Tibial artery (tissue), 4 donors: ENCODE results near the gene NTM.

Source experiments
- DNase-seq, 2 donors: peaks; one replicate each; pipeline ENCODE4 v3.0.0-alpha.2; 2019
- H3K27ac ChIP-seq, 2 donors: fragments of 200-600 bp; sonication (generic) in 1 of 2; 1 replicate in 1 of 2; 2 replicates in 1 of 2; pipeline ENCODE4 v1.5.1; 2018 to 2019; ENCODE audit warnings: mild to moderate bottlenecking in 1 of 2
- H3K27me3 ChIP-seq, 2 donors: fragments of 200-600 bp; sonication (generic) in 1 of 2; one replicate each; pipeline versions ENCODE4 v1.5.1 to v1.6.0; 2016 to 2019
- H3K36me3 ChIP-seq, 3 donors: fragments of 200-600 bp; sonication (generic) in 2 of 3; one replicate each; pipeline ENCODE4 v1.5.1; 2016 to 2019; ENCODE audit warnings: mild to moderate bottlenecking in 2 of 3
- H3K4me1 ChIP-seq, 4 donors: fragments of 200-600 bp; sonication (generic) in 2 of 4; 1 replicate in 3 of 4; 2 replicates in 1 of 4; pipeline ENCODE4 v1.5.1; 2016 to 2019
- H3K4me3 ChIP-seq, 2 donors: fragments of 200-600 bp; sonication (generic) in 1 of 2; 1 replicate in 1 of 2; 2 replicates in 1 of 2; pipeline ENCODE4 v1.5.1; 2018 to 2019; ENCODE audit warnings: mild to moderate bottlenecking in 2 of 2
- H3K9me3 ChIP-seq, 3 donors: fragments of 200-600 bp; sonication (generic) in 1 of 3; one replicate each; pipeline ENCODE4 v1.5.1; 2016 to 2019
- intact Hi-C: fragments of 100-400 bp; cut with DNase I; formaldehyde crosslinking; loops from one replicate; pipeline ENCODE4 v1.15.0; 2023; ENCODE audit warnings: low total_unique reads
- TF ChIP-seq, protein P1 (sequence below), 2 experiments: fragments of 200-600 bp in 1 of 2; fragments of 450-650 bp in 1 of 2; IDR thresholded peaks; one replicate each; pipeline ENCODE4 v1.5.1; 2017 to 2019; ENCODE audit warnings: antibody characterized with exemption in 2 of 2, mild to moderate bottlenecking in 1 of 2, moderate library complexity in 1 of 2

Gene NTM

DNA sequence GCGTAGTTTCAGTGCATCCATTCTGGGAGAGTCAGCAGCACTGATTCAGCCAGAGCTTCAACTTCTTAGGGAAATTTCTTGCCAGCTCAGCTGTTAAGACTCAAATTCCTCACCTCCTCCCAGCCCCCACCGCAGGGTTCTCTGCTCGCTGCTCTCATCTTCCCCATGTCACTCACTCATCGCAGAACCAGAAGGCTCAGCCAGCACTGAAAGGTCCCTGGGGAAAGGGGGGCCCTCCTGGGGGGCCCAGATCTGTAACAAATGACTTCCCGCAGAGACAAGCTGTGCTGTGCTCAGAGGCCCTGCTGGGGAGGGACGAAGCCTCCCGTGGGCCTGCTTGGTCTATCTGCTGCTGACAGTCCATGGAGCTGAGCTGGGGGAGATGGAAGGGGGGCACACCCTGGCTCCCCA, 220.6 kb downstream of the NTM start:
- no peak for DNase-seq
- intact Hi-C loops = no loop called here
- Histone ChIP-seq H3K27ac (no peak overlapping the region), H3K36me3 (no peaks in the 10 kb centered on the region), H3K4me1 (no peaks in the 10 kb centered on the region), H3K9me3 (no peaks in the 10 kb centered on the region), H3K27me3 (no peaks in the 10 kb centered on the region), H3K4me3 (no peak overlapping the region)
- TF ChIP-seq, protein P1, sequence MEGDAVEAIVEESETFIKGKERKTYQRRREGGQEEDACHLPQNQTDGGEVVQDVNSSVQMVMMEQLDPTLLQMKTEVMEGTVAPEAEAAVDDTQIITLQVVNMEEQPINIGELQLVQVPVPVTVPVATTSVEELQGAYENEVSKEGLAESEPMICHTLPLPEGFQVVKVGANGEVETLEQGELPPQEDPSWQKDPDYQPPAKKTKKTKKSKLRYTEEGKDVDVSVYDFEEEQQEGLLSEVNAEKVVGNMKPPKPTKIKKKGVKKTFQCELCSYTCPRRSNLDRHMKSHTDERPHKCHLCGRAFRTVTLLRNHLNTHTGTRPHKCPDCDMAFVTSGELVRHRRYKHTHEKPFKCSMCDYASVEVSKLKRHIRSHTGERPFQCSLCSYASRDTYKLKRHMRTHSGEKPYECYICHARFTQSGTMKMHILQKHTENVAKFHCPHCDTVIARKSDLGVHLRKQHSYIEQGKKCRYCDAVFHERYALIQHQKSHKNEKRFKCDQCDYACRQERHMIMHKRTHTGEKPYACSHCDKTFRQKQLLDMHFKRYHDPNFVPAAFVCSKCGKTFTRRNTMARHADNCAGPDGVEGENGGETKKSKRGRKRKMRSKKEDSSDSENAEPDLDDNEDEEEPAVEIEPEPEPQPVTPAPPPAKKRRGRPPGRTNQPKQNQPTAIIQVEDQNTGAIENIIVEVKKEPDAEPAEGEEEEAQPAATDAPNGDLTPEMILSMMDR (IDR thresholded peaks at IDR 0.05) = no peak

DNA sequence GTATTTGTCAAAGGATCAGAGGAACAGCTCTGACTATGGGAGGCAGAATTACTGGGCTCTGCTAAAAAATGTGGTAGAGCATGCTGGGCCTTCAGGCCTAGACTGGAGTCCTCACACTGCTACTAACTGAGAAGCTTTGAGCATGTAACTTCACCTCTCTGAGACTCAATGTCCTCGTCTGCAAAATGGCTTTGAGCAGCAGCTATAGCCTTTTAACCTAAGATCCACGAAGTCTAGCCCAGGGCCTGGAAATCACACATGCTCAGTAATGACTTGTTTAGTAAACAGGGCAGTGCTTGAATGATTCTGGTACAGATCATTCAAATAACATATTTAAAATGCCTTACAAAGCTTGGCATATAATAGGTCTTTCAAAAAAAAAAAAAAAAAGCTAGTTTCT, 221.7 kb downstream of the NTM start:
- Histone ChIP-seq H3K4me3 (no peak overlapping the region), H3K9me3 (no peaks in the 10 kb centered on the region), H3K27me3 (no peaks in the 10 kb centered on the region), H3K36me3 (no peaks in the 10 kb centered on the region), H3K27ac (no peak overlapping the region), H3K4me1 (no peaks in the 10 kb centered on the region)
- intact Hi-C loops = no loop called here
- no peak for DNase-seq
- TF ChIP-seq, protein P1 (IDR thresholded peaks at IDR 0.05) = no peak

DNA sequence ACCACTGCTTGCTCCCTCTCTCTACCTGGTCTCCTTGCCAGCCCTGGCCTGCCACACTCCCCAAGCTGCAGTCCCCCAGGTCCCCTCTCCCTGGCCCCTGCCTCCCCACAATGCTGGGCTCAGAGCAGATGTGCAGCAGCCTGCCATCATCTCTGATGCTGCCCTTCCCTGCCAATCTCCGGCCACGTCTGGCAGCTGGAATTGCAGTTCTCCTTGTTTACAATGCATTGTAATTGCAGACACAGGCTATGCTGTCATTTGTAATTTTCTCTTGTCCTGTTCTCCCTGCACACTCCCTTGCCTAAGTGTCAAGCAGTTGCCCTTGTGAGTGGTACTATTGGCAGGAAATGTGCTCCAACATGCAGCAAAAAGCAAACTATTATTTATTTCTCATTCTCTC, 222.3 kb downstream of the NTM start:
- no peaks in the 10 kb centered on the region for H3K27me3 ChIP-seq
- no peak for DNase-seq
- H3K4me1 ChIP-seq = no peaks in the 10 kb centered on the region
- no peaks in the 10 kb centered on the region for H3K36me3 ChIP-seq
- TF ChIP-seq, protein P1 (IDR thresholded peaks at IDR 0.05) = no peak
- intact Hi-C loops = no loop called here
- H3K4me3 ChIP-seq = no peak overlapping the region
- H3K9me3 ChIP-seq = no peaks in the 10 kb centered on the region
- no peak overlapping the region for H3K27ac ChIP-seq

DNA sequence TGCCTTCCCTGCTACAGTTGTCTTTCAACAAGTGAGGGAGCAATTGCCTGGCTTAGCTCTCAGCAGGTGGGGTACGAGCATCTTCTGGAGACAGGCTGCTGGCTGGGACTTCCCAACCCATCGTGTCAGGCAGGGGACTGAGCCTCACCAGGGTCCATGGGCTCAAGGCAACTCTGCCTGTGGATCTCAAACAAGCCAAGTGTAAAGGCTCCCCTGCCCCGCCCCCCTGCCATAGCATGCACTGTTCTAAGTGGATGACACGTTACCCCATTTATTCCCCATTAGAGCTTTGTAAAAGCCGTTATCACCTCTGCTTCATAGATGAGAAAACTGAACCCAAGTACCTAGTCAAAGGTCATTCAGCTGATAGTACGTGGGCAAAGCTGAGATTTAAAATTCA, 222.9 kb downstream of the NTM start:
- intact Hi-C loops = no loop called here
- H3K4me1 ChIP-seq = no peaks in the 10 kb centered on the region
- no peak for DNase-seq

DNA sequence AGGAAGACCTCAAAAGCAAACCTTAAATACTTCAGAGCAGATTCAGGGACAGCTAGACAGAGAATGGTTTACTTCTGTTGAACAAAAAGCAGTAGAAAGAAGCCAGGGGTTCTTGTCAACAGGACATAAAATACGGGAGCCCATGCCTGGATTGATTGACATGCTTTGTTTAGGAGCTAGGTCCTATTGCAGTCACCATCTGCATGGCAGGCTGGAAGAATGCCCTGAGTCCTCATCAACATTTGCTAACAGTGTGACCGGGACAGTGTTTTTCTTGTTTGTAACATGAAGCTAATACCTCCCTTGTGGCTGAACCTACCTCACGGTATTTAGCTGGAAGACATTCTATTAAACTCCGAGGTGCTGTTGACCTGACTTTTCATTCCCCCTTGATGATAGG, 225.4 kb downstream of the NTM start:
- Histone ChIP-seq H3K9me3 (no peaks in the 10 kb centered on the region), H3K27ac (no peak overlapping the region), H3K27me3 (no peaks in the 10 kb centered on the region), H3K4me1 (no peaks in the 10 kb centered on the region), H3K4me3 (no peak overlapping the region), H3K36me3 (no peaks in the 10 kb centered on the region)
- TF ChIP-seq, protein P1 (IDR thresholded peaks at IDR 0.05) = no peak
- intact Hi-C loops = no loop called here
- no peak for DNase-seq

More for the DNA sequence above, 222.9 kb downstream of the NTM start:
- Histone ChIP-seq H3K27me3 (no peaks in the 10 kb centered on the region), H3K27ac (no peak overlapping the region), H3K36me3 (no peaks in the 10 kb centered on the region), H3K9me3 (no peaks in the 10 kb centered on the region), H3K4me3 (no peak overlapping the region)
- TF ChIP-seq, protein P1 (IDR thresholded peaks at IDR 0.05) = no peak

DNA sequence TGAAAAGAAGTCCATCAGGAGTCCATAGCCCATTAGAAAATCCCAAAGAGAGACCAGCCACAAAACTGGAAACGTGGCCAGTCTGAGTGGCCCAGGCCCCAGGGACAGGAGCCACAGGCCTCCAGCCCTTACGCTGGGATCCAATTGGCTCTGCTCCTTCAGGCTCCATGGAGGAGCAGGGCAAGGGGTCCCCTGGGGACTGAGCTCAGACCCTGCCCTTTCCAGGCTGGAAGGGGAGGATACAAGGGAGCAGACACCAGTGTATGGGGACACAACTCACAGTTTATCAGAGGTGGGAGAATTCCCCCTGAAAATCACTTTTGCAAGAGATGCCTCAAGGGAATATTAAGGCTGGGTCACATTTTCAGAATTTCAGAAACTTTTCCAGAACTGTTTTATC, 227.5 kb downstream of the NTM start:
- no peaks in the 10 kb centered on the region for H3K4me1 ChIP-seq
- intact Hi-C loops = no loop called here
- no peaks in the 10 kb centered on the region for H3K27me3 ChIP-seq
- DNase-seq = no peak
- H3K4me3 ChIP-seq = no peak overlapping the region
- H3K27ac ChIP-seq = no peak overlapping the region
- no peaks in the 10 kb centered on the region for H3K9me3 ChIP-seq
- TF ChIP-seq, protein P1 (IDR thresholded peaks at IDR 0.05) = no peak
- H3K36me3 ChIP-seq = no peaks in the 10 kb centered on the region
